GM20000 (cell line): ENCODE results near the gene LAMTOR2.
"Not testable (repeated sequence)": the region's sequence is repeated elsewhere in the genome, so short reads cannot be mapped to it uniquely, and the experiment has no call there.

ENCODE experiments used
- DNase-seq: peaks from one replicate; pipeline ENCODE4 v3.0.0; 2012; ENCODE audit warnings: low spot score
- TF ChIP-seq, protein P1 (sequence below): IDR thresholded peaks from 2 replicates; pipeline ENCODE4 v1.5.1; 2012; ENCODE audit warnings: mild to moderate bottlenecking, control low read depth; ENCODE audit errors: extremely low read depth, missing control alignments

LAMTOR2 gene

DNA sequence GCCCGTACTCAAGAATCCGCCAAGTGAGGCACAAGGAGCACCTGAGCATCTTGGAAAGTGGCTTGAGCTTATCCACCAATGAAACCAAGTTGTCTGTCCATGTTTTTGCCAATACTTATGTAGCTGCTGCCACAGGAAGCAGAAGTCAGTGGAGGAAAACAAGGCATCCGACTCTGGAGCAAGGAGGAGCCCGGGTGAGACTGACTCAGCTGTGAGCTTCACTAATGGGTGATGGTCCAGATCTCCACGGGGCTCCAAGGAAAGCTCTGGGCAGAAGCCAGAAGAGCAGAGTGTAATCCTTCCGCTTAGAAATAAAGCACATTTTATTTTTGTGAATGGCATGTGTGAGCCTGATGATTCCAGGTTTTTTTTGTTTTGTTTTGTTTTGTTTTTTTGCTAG lies 21.6 kb upstream of the LAMTOR2 start:
- no peak for DNase-seq
- TF ChIP-seq, protein P1, sequence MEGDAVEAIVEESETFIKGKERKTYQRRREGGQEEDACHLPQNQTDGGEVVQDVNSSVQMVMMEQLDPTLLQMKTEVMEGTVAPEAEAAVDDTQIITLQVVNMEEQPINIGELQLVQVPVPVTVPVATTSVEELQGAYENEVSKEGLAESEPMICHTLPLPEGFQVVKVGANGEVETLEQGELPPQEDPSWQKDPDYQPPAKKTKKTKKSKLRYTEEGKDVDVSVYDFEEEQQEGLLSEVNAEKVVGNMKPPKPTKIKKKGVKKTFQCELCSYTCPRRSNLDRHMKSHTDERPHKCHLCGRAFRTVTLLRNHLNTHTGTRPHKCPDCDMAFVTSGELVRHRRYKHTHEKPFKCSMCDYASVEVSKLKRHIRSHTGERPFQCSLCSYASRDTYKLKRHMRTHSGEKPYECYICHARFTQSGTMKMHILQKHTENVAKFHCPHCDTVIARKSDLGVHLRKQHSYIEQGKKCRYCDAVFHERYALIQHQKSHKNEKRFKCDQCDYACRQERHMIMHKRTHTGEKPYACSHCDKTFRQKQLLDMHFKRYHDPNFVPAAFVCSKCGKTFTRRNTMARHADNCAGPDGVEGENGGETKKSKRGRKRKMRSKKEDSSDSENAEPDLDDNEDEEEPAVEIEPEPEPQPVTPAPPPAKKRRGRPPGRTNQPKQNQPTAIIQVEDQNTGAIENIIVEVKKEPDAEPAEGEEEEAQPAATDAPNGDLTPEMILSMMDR = no peak

- not testable (repeated sequence) for DNase-seq
These were observed 19.6 kb upstream of the LAMTOR2 start for GRCh38 chr1:156034991-156035390.

- TF ChIP-seq, protein P1 = no peak
- no peak for DNase-seq
These were observed 11.8 kb upstream of the LAMTOR2 start for GRCh38 chr1:156042828-156043227.

DNA sequence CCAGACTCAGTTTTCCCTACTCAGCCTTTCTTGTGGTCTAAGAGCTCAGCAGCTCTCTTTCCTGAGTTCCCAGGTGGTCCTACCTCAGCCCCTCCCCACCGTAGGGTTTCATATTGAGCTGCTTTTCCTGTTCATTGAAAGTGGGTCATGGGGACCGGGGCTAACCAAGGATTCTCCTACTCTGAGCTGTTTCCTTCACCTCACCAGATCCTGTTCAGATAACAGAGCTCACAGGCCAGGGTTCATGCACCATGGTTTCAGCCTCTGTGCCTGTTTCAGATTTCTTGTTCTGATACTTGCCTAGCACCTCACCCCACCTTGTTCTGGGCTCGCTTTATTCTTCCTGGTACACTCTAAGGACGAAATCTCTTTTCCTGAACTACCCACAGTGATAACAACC lies 9.5 kb upstream of the LAMTOR2 start:
- TF ChIP-seq, protein P1 = no peak
- DNase-seq = no peak

- TF ChIP-seq, protein P1 = no peak
- DNase-seq = no peak
These were observed 5.8 kb upstream of the LAMTOR2 start for GRCh38 chr1:156048663-156049258.

GRCh38 chr1:156050376-156050775 lies 4.2 kb upstream of the LAMTOR2 start:
- no peak for DNase-seq
- TF ChIP-seq, protein P1 = no peak

GRCh38 chr1:156051011-156051725 lies 3.4 kb upstream of the LAMTOR2 start:
- DNase-seq = no peak
- TF ChIP-seq, protein P1 = no peak
